ENCODE results near the gene SPON1. TPM values are rescaled to one million over a fixed set of nuclear protein-coding genes. Genes with fewer than 3 reads are reported as not detected.

SPON1 gene
- total RNA-seq, 1 experiment from 2014 or later: 0.10 TPM

GRCh38 chr11:14202251-14203196 lies 240.0 kb downstream of the SPON1 start:
- CTCF ChIA-PET: no interaction called here
- Histone ChIP-seq H3K27me3 (ENCODE audit: control insufficient read depth, insufficient read depth, low read length) (no peaks in the 10 kb centered on the region), H3K27ac (ENCODE audit: low read length) (no peak overlapping the region), H3K36me3 (ENCODE audit: control insufficient read depth, insufficient read depth, low read length) (no peaks in the 10 kb centered on the region), H3K4me3 (ENCODE audit: low read depth in 2 of 2, low read length in 2 of 2) (no peak overlapping the region), H3K4me1 (ENCODE audit: control insufficient read depth, insufficient read depth, low read length) (no peaks in the 10 kb centered on the region), H3K9me3 (ENCODE audit: control insufficient read depth, insufficient read depth, low read depth, low read length) (no peaks in the 10 kb centered on the region)
- POLR2A ChIA-PET: no interaction called here
- in situ Hi-C loops (cut with HindIII; ENCODE audit: low pct_unique_long_range_greater_than_20kb, low sequenced_read_pairs): no loop called here
- DNase-seq (ENCODE audit: low read depth, low spot score): no peak
- BruUV-seq (replicated peaks): no TSS peak
- intact Hi-C loops (cut with micrococcal nuclease; ENCODE audit: unreplicated experiment): no loop called here
- ATAC-seq: no peak
- TF ChIP-seq SIN3A (IDR thresholded peaks at IDR 0.05; ENCODE audit: borderline replicate concordance, insufficient read depth, low read depth, low read length) (no peak), POLR2AphosphoS5 (IDR thresholded peaks at IDR 0.05; ENCODE audit: low read depth, low read length) (no peak), TCF7L2 (IDR thresholded peaks at IDR 0.05; ENCODE audit: low read depth, low read length) (no peak), REST (IDR thresholded peaks at IDR 0.05; ENCODE audit: insufficient read depth in 1 of 2, low read depth in 2 of 2, low read length in 1 of 2) (no peak), CTCF (IDR thresholded peaks at IDR 0.05) (no peak)

GRCh38 chr11:14203321-14203720 lies 240.8 kb downstream of the SPON1 start:
- Histone ChIP-seq H3K27ac (ENCODE audit: low read length) (no peak overlapping the region), H3K4me3 (ENCODE audit: low read depth in 2 of 2, low read length in 2 of 2) (no peak overlapping the region), H3K36me3 (ENCODE audit: control insufficient read depth, insufficient read depth, low read length) (no peaks in the 10 kb centered on the region), H3K4me1 (ENCODE audit: control insufficient read depth, insufficient read depth, low read length) (no peaks in the 10 kb centered on the region), H3K9me3 (ENCODE audit: control insufficient read depth, insufficient read depth, low read depth, low read length) (no peaks in the 10 kb centered on the region), H3K27me3 (ENCODE audit: control insufficient read depth, insufficient read depth, low read length) (no peaks in the 10 kb centered on the region)
- TF ChIP-seq REST (IDR thresholded peaks at IDR 0.05; ENCODE audit: insufficient read depth in 1 of 2, low read depth in 2 of 2, low read length in 1 of 2) (no peak), POLR2AphosphoS5 (IDR thresholded peaks at IDR 0.05; ENCODE audit: low read depth, low read length) (no peak), CTCF (IDR thresholded peaks at IDR 0.05) (no peak)
- ChIA-PET POLR2A (no interaction called here), CTCF (no interaction called here)
- intact Hi-C loops (cut with micrococcal nuclease; ENCODE audit: unreplicated experiment) (no loop called here), in situ Hi-C loops (cut with HindIII; ENCODE audit: low pct_unique_long_range_greater_than_20kb, low sequenced_read_pairs) (no loop called here)
- BruUV-seq (replicated peaks): no TSS peak
- ATAC-seq: no peak
- DNase-seq (ENCODE audit: low read depth, low spot score): no peak
